SK-N-SH (cell line): Measurements from ENCODE around the gene SEMG1. TPM values are rescaled to one million over a fixed set of nuclear protein-coding genes. Genes with fewer than 3 reads are reported as not detected.

Experiments
- CTCF ChIA-PET: fragments of 300-600, 350-600 bp; formaldehyde crosslinking; extraction: SDS; loops from one replicate; lab custom pipeline; 2021; lab: Yijun Ruan, JAX
- POLR2A ChIA-PET: fragments of 350-600 bp; sonication (Branson Sonifier 250); formaldehyde crosslinking; extraction: SDS; loops from one replicate; lab custom pipeline; 2020; ENCODE audit warnings: antibody characterized with exemption, inconsistent platforms; lab: Yijun Ruan, JAX
- DNase-seq: peaks from one replicate; pipeline ENCODE4 v3.0.0; 2012
- H2AFZ ChIP-seq: fragments of 200-600 bp; sonication (generic); 2 replicates; pipeline ENCODE4 v1.8.1; 2016; ENCODE audit warnings: antibody characterized with exemption, mild to moderate bottlenecking, low read depth
- H3F3A ChIP-seq: fragments of 200-600 bp; sonication (generic); replicated peaks from 2 replicates; pipeline ENCODE3; 2016; ENCODE audit warnings: antibody characterized with exemption, mild to moderate bottlenecking; ENCODE audit not compliant: insufficient read depth
- H3K27ac ChIP-seq, 2 experiments: fragments of 200-500 bp in 1 of 2; fragments of 200-600 bp in 1 of 2; sonication (Bioruptor generic) in 1 of 2; sonication (generic), shearing (Covaris generic) in 1 of 2; 2 replicates each; pipeline versions ENCODE4 v1.5.1 to v1.6.1; 2014 to 2016; ENCODE audit warnings: low read depth in 2 of 2, inconsistent platforms in 1 of 2, low read length in 1 of 2, mild to moderate bottlenecking in 1 of 2, mixed read lengths in 1 of 2
- H3K27me3 ChIP-seq: fragments of 200-600 bp; sonication (generic), shearing (Covaris generic); 2 replicates; pipeline ENCODE4 v1.6.1; 2016; ENCODE audit warnings: mixed run types; ENCODE audit not compliant: insufficient read depth
- H3K36me3 ChIP-seq, 2 experiments: fragments of 200-500 bp in 1 of 2; fragments of 200-600 bp in 1 of 2; sonication (Bioruptor generic) in 1 of 2; sonication (generic) in 1 of 2; replicated peaks in 1 of 2; 2 replicates each; pipeline versions ENCODE3 to v1.5.1; 2014 to 2016; ENCODE audit warnings: low read length in 1 of 2, mild to moderate bottlenecking in 1 of 2; ENCODE audit not compliant: insufficient read depth in 2 of 2, control insufficient read depth in 1 of 2
- H3K4me1 ChIP-seq, 2 experiments: fragments of 200-500 bp in 1 of 2; fragments of 200-600 bp in 1 of 2; sonication (Bioruptor generic) in 1 of 2; sonication (generic), shearing (Covaris generic) in 1 of 2; 2 replicates each; pipeline versions ENCODE4 v1.5.1 to v1.6.1; 2014 to 2016; ENCODE audit warnings: low read depth in 1 of 2, low read length in 1 of 2, mixed run types in 1 of 2; ENCODE audit not compliant: insufficient read depth in 2 of 2, control insufficient read depth in 1 of 2
- H3K4me2 ChIP-seq: fragments of 200-600 bp; sonication (generic), shearing (Covaris generic); 2 replicates; pipeline ENCODE4 v1.6.1; 2017; ENCODE audit warnings: mixed run types
- H3K4me3 ChIP-seq, 2 experiments: fragments of 200-500 bp in 1 of 2; fragments of 200-600 bp in 1 of 2; sonication (Bioruptor generic) in 1 of 2; sonication (generic), shearing (Covaris generic) in 1 of 2; 2 replicates each; pipeline versions ENCODE4 v1.5.1 to v1.8.1; 2014 to 2016; ENCODE audit warnings: low read depth in 2 of 2, inconsistent platforms in 1 of 2, low read length in 1 of 2, mild to moderate bottlenecking in 1 of 2, mixed read lengths in 1 of 2, moderate library complexity in 1 of 2
- H3K79me2 ChIP-seq: fragments of 200-600 bp; sonication (generic); 2 replicates; pipeline ENCODE4 v1.8.1; 2017; ENCODE audit warnings: mild to moderate bottlenecking; ENCODE audit not compliant: insufficient read depth
- H3K9ac ChIP-seq: fragments of 200-600 bp; sonication (generic); 2 replicates; pipeline ENCODE4 v1.6.1; 2017; ENCODE audit warnings: mixed run types
- H3K9me2 ChIP-seq: fragments of 200-600 bp; sonication (generic); 2 replicates; pipeline ENCODE4 v1.6.1; 2017; ENCODE audit warnings: mixed run types
- H3K9me3 ChIP-seq: fragments of 200-600 bp; sonication (generic); 2 replicates; pipeline ENCODE4 v1.6.1; 2017; ENCODE audit warnings: mixed run types, mild to moderate bottlenecking, moderate library complexity
- H4K20me1 ChIP-seq: fragments of 200-600 bp; sonication (generic); 2 replicates; pipeline ENCODE4 v1.6.1; 2017; ENCODE audit warnings: mild to moderate bottlenecking, mixed run types; ENCODE audit not compliant: insufficient read depth
- ELF1 ChIP-seq: IDR thresholded peaks from 2 replicates; pipeline ENCODE4 v1.4.0; 2012
- EP300 ChIP-seq, 2 experiments: IDR thresholded peaks; 2 replicates each; pipeline versions ENCODE4 v1.4.0 to v1.6.1; 2012; ENCODE audit warnings: borderline replicate concordance in 1 of 2, low read depth in 1 of 2, low read length in 1 of 2
- EZH2phosphoT487 ChIP-seq: fragments of 200-600 bp; sonication (generic); IDR thresholded peaks from 2 replicates; pipeline ENCODE4 v1.6.1; 2017; ENCODE audit warnings: low read depth, mixed run types, mild to moderate bottlenecking, antibody characterized with exemption, moderate library complexity, borderline replicate concordance
- FOSL2 ChIP-seq: IDR thresholded peaks from 2 replicates; pipeline ENCODE4 v1.4.0; 2012; ENCODE audit warnings: low read depth, mild to moderate bottlenecking, moderate library complexity, borderline replicate concordance
- GATA2 ChIP-seq: sonication (generic); formaldehyde crosslinking; IDR thresholded peaks from 2 replicates; pipeline ENCODE4 v1.5.0; 2020; ENCODE audit warnings: mild to moderate bottlenecking, missing genetic modification reagents
- JUND ChIP-seq: IDR thresholded peaks from 2 replicates; pipeline ENCODE4 v1.4.0; 2012
- MEF2A ChIP-seq: IDR thresholded peaks from 2 replicates; pipeline ENCODE4 v1.4.0; 2012; ENCODE audit warnings: low read depth, borderline replicate concordance
- NRF1 ChIP-seq: IDR thresholded peaks from 2 replicates; pipeline ENCODE4 v1.6.1; 2012; ENCODE audit warnings: low read depth, mild to moderate bottlenecking, low read length
- POLR2AphosphoS5 ChIP-seq: IDR thresholded peaks from 2 replicates; pipeline ENCODE4 v1.6.1; 2012; ENCODE audit warnings: low read depth, low read length
- RAD21 ChIP-seq: IDR thresholded peaks from 2 replicates; pipeline ENCODE4 v1.6.1; 2012; ENCODE audit warnings: mild to moderate bottlenecking, low read length
- RFX5 ChIP-seq: IDR thresholded peaks from 2 replicates; pipeline ENCODE4 v1.6.1; 2012; ENCODE audit warnings: mild to moderate bottlenecking, improper control_type of control experiment, low read length
- SIN3A ChIP-seq: IDR thresholded peaks from 2 replicates; pipeline ENCODE4 v1.6.1; 2012; ENCODE audit warnings: low read depth, mild to moderate bottlenecking, low read length, moderate library complexity, borderline replicate concordance
- TAF1 ChIP-seq: IDR thresholded peaks from 2 replicates; pipeline ENCODE4 v1.6.1; 2012; ENCODE audit warnings: low read depth, mild to moderate bottlenecking, low read length, moderate library complexity, borderline replicate concordance
- TEAD4 ChIP-seq: IDR thresholded peaks from 2 replicates; pipeline ENCODE4 v1.4.0; 2012; ENCODE audit warnings: mild to moderate bottlenecking, borderline replicate concordance; ENCODE audit not compliant: insufficient read depth
- USF1 ChIP-seq: IDR thresholded peaks from 2 replicates; pipeline ENCODE4 v1.4.0; 2012; ENCODE audit warnings: low read depth, borderline replicate concordance
- WGBS: methylation state at CpG from one replicate; pipeline ENCODE4 v1.1.6; 2017; ENCODE audit warnings: low lambda C conversion rate; 5-methylcytosine and 5-hydroxymethylcytosine counted together
- polyA plus RNA-seq, 3 experiments: library from polyadenylated mRNA; depleted of rRNA; stranded (reverse); fragments of >200 nt; gene quantifications; 2 replicates each; pipeline ENCODE4 v1.2.3, GENCODE V29; 2012
- TF ChIP-seq, protein P1 (sequence below): fragments of 150-350 bp; IDR thresholded peaks from 2 replicates; pipeline ENCODE4 v1.6.1; 2017; ENCODE audit warnings: antibody characterized with exemption, low read length, low read depth, borderline replicate concordance

Gene SEMG1
- polyA plus RNA-seq, 1 of the 3 experiments (the other 2 are of a cell fraction): not detected

GRCh38 chr20:45218124-45218523, 11.3 kb downstream of the SEMG1 start:
- H4K20me1 ChIP-seq: no peaks in the 10 kb centered on the region
- WGBS: 0% methylated on average over 4 of the region's 4 CpGs
- H3K9ac ChIP-seq: no peak overlapping the region
- POLR2A ChIA-PET: no interaction called here
- H3K9me3 ChIP-seq: no peaks in the 10 kb centered on the region
- no peak for DNase-seq
- H3K79me2 ChIP-seq: no peaks in the 10 kb centered on the region
- H3K27ac ChIP-seq: no peak overlapping the region
- no peaks in the 10 kb centered on the region for H3F3A ChIP-seq
- H3K4me3 ChIP-seq: no peak overlapping the region
- no peak overlapping the region for H3K4me2 ChIP-seq
- no peak overlapping the region for H2AFZ ChIP-seq
- H3K27me3 ChIP-seq: peaks cover 10% of the 10 kb centered on the region; the same call in 1 of the 2 replicates
- TF ChIP-seq JUND (no peak), EP300 (IDR thresholded peaks at IDR 0.05; ENCODE audit: borderline replicate concordance in 1 of 2, low read depth in 1 of 2, low read length in 1 of 2) (no peak), SIN3A (no peak), RFX5 (no peak), GATA2 (CRISPR knock-in tag) (no peak), ELF1 (no peak)
- H3K9me2 ChIP-seq: no peaks in the 10 kb centered on the region
- H3K4me1 ChIP-seq: no peaks in the 10 kb centered on the region
- no peaks in the 10 kb centered on the region for H3K36me3 ChIP-seq
- CTCF ChIA-PET: no interaction called here

DNA sequence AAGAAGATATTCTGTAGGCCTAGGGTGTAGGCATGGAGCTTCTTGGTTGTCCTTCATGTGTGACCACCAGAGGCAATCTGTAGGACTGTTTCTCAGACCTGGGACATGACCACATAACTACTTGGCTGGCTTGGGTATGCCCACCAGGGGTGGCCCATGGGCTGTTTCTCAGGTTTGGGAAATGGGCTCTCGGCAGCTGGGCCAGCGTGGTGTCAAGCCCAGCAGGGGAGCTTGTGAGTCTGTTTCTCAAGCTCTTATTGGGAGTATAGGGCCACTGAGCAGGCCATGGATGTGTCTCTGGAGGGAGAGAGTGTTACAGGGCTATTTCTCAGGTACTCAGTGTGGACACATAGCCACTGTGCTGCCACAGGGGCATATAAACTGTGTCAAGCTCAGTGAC, 11.8 kb downstream of the SEMG1 start:
- DNase-seq: no peak
- no peak overlapping the region for H3K27ac ChIP-seq
- WGBS: 6% methylated on average over 2 of the region's 2 CpGs

More for the DNA sequence above, 11.8 kb downstream of the SEMG1 start:
- Histone ChIP-seq H3K27me3 (peaks cover 10% of the 10 kb centered on the region; the same call in 1 of the 2 replicates), H3K4me3 (no peak overlapping the region), H3K79me2 (no peaks in the 10 kb centered on the region), H3F3A (no peaks in the 10 kb centered on the region), H4K20me1 (no peaks in the 10 kb centered on the region), H3K4me2 (no peak overlapping the region), H3K9ac (no peak overlapping the region), H3K9me2 (no peaks in the 10 kb centered on the region), H2AFZ (no peak overlapping the region), H3K9me3 (no peaks in the 10 kb centered on the region), H3K4me1 (no peaks in the 10 kb centered on the region), H3K36me3 (no peaks in the 10 kb centered on the region)
- ChIA-PET CTCF (no interaction called here), POLR2A (no interaction called here)
- no peak for TF ChIP-seq RAD21
- TF ChIP-seq POLR2AphosphoS5: no peak
- no peak for TF ChIP-seq FOSL2
- no peak for TF ChIP-seq EZH2phosphoT487
- no peak for TF ChIP-seq EP300 (IDR thresholded peaks at IDR 0.05; ENCODE audit: borderline replicate concordance in 1 of 2, low read depth in 1 of 2, low read length in 1 of 2)
- no peak for TF ChIP-seq USF1
- no peak for TF ChIP-seq TAF1
- TF ChIP-seq TEAD4: no peak
- TF ChIP-seq NRF1: no peak
- TF ChIP-seq ELF1: no peak
- TF ChIP-seq, protein P1, sequence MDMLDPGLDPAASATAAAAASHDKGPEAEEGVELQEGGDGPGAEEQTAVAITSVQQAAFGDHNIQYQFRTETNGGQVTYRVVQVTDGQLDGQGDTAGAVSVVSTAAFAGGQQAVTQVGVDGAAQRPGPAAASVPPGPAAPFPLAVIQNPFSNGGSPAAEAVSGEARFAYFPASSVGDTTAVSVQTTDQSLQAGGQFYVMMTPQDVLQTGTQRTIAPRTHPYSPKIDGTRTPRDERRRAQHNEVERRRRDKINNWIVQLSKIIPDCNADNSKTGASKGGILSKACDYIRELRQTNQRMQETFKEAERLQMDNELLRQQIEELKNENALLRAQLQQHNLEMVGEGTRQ: no peak
- TF ChIP-seq MEF2A: no peak
